Mucosa of rectum (tissue), 2 donors: Measurements from ENCODE around the gene DNAI1.

Experiments
- H3K27ac ChIP-seq, 2 donors: one replicate each; pipeline ENCODE4 v1.7.0; 2013; ENCODE audit warnings: inconsistent platforms in 2 of 2, low read depth in 2 of 2, low read length in 2 of 2
- H3K27me3 ChIP-seq, 2 donors: one replicate each; pipeline ENCODE4 v1.7.0; 2013; ENCODE audit warnings: low read length in 2 of 2; ENCODE audit not compliant: control insufficient read depth in 2 of 2, insufficient read depth in 2 of 2
- H3K36me3 ChIP-seq, 2 donors: one replicate each; pipeline ENCODE4 v1.7.0; 2013; ENCODE audit warnings: low read length in 2 of 2; ENCODE audit not compliant: control insufficient read depth in 2 of 2, insufficient read depth in 2 of 2
- H3K4me1 ChIP-seq, 2 donors: one replicate each; pipeline ENCODE4 v1.7.0; 2013; ENCODE audit warnings: low read length in 2 of 2, mild to moderate bottlenecking in 1 of 2; ENCODE audit not compliant: control insufficient read depth in 2 of 2, insufficient read depth in 2 of 2
- H3K4me3 ChIP-seq, 2 donors: one replicate each; pipeline ENCODE4 v1.7.0; 2013; ENCODE audit warnings: low read length in 2 of 2
- H3K9ac ChIP-seq, 2 donors: one replicate each; pipeline ENCODE4 v1.7.0; 2013; ENCODE audit warnings: low read length in 2 of 2, low read depth in 1 of 2, mild to moderate bottlenecking in 1 of 2
- H3K9me3 ChIP-seq, 2 donors: one replicate each; pipeline ENCODE4 v1.7.0; 2013; ENCODE audit warnings: low read length in 2 of 2; ENCODE audit not compliant: control insufficient read depth in 2 of 2
- donor health status: healthy.
- donor health status: Normal muscosa, but diverticular disease.

The DNAI1 gene

DNA sequence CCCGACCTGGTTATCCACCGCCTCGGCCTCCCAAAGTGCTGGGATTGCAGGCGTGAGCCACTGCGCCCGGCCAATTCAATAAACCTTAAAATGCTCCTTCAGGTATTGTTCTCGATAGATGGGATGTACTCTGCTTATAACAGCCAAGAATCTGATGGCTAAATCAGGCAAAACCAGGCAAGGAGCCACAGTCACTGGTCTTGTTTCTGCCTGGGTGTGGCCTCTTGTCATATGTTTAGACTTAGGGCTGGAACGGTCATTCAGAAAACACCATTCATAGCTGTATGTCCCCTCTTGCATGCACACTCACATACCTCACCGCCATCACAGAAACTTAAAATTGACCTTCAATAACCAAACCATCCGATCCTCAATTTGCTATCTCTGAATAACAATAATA lies 8.0 kb upstream of the DNAI1 start:
- H3K9me3 ChIP-seq, result no peaks in the 10 kb centered on the region
- H3K27ac ChIP-seq, result no peak overlapping the region
- H3K4me1 ChIP-seq, result no peaks in the 10 kb centered on the region
- no peaks in the 10 kb centered on the region for H3K27me3 ChIP-seq
- H3K9ac ChIP-seq, result no peak overlapping the region
- no peak overlapping the region for H3K4me3 ChIP-seq
- H3K36me3 ChIP-seq, result no peaks in the 10 kb centered on the region

DNA sequence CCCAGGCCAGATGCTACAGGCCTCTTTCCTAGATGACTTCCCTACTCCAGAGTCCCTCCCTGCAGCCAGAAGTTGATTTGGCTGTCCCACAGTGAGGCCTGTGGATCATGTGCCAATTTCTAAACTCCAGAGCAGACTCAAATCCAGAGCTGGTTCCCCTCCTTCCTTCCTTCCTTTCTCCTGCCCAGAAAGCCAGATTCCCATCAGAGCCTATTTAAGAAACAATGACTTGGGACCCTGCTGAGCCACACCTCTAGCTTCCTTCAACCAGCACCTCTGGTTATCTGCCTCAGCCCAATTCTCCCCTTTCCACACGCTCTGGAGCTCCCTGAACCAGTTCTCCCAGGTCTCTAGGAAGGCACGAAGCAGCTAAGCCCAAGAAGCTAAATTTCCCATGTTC lies 7.5 kb upstream of the DNAI1 start:
- H3K9ac ChIP-seq, result no peak overlapping the region
- H3K27me3 ChIP-seq, result no peaks in the 10 kb centered on the region
- H3K36me3 ChIP-seq, result no peaks in the 10 kb centered on the region
- no peaks in the 10 kb centered on the region for H3K4me1 ChIP-seq
- no peak overlapping the region for H3K27ac ChIP-seq
- H3K9me3 ChIP-seq, result no peaks in the 10 kb centered on the region
- H3K4me3 ChIP-seq, result no peak overlapping the region

DNA sequence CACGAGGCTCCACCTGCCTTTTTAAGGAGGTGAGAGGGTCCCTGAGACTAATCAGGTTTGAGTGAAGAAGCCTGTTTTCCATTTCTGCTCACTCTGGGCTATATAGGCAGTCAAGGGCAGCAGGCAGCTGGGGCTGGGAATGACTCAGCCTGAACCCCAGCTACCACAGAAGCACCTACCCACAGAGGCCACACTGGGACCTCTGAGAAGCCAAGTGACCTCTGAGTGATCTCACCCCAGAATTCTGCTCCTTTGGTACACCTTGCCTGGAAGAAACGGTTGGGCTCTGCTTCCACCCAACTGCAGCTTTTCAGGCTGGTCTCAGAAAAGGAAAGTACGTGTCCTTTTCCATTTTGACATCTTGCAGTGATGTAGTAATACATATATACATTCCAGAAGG lies 7.1 kb upstream of the DNAI1 start:
- Histone ChIP-seq H3K9ac (no peak overlapping the region), H3K27ac (no peak overlapping the region), H3K4me3 (no peak overlapping the region), H3K36me3 (no peaks in the 10 kb centered on the region), H3K4me1 (peaks cover 0 to under 1% of the 10 kb centered on the region in 2 donors), H3K27me3 (no peaks in the 10 kb centered on the region), H3K9me3 (no peaks in the 10 kb centered on the region)

DNA sequence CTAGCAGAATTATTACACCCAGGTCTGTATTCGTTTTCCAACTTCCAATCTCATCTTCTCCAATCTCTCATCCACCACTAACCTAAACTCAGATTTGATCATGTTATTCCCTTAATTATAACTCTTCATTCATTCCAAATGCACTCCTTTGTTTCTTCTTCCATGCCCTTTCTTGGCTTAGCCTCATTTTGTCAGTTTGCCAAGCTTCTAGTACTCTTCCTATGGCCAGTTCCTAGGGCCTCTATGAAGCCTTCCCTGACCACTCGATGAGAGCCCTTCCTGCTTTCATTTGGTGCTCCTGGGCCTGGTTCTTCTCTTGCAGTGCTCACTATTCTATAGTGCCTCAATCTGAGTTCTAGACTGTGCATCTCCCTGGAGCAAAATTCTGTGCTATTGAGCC lies 6.0 kb upstream of the DNAI1 start:
- Histone ChIP-seq H3K9ac (no peak overlapping the region), H3K27ac (no peak overlapping the region), H3K27me3 (peaks cover 0 to 5% of the 10 kb centered on the region in 2 donors), H3K9me3 (no peaks in the 10 kb centered on the region), H3K36me3 (no peaks in the 10 kb centered on the region), H3K4me1 (peaks cover 9 to 11% of the 10 kb centered on the region in 2 donors), H3K4me3 (no peak overlapping the region)

DNA sequence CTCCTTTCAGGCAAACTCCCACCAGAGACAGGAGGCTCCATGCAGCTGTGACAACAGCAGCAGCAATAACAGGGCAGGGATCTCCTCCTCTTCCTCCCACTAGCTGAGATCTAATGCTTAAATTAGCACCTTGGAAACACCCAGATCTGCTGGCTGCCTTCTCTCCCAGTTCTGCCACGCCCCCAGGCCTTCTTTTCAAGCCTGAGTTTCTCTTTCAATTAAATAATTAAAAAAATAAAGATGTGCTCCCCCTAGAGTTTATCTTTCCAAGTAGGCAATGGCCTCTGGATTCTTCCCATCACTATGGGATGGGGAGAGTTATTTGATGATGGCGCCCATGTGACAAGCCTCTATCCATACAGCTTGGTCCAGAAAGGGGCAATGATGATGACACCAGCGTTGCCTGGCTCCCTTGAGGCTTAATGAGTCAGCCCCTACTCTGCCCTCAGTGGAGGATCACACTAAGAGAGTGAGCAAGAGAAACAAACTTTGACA lies 4.0 kb upstream of the DNAI1 start:
- Histone ChIP-seq H3K36me3 (no peaks in the 10 kb centered on the region), H3K4me1 (peaks cover 17 to 18% of the 10 kb centered on the region in 2 donors), H3K27me3 (peaks cover 0 to 5% of the 10 kb centered on the region in 2 donors), H3K4me3 (no peak overlapping the region), H3K27ac (no peak overlapping the region), H3K9ac (no peak overlapping the region), H3K9me3 (no peaks in the 10 kb centered on the region)

DNA sequence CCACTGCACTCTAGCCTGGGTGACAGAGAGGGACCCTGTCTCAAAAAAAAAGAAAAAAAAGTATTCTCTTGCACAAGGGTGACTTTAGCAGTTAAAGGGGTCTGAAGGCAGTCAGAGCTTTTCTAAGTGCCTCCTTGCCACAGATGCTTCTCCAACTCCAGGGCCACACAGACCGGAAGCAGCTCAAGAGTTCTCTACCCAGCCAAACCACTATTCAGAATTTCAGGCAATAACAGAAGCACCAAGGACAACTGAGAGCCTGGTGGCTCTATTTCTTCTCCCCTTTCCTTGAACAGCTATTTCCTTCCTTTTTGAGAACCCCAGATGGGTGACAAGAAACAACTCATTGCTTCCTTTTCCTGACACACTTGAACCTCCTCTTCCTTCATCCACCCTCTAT lies 2.5 kb upstream of the DNAI1 start:
- Histone ChIP-seq H3K4me3 (no peak overlapping the region), H3K36me3 (no peaks in the 10 kb centered on the region), H3K27me3 (peaks cover 0 to 5% of the 10 kb centered on the region in 2 donors), H3K9me3 (no peaks in the 10 kb centered on the region), H3K4me1 (peaks cover 17 to 18% of the 10 kb centered on the region in 2 donors), H3K27ac (no peak overlapping the region), H3K9ac (no peak overlapping the region)

DNA sequence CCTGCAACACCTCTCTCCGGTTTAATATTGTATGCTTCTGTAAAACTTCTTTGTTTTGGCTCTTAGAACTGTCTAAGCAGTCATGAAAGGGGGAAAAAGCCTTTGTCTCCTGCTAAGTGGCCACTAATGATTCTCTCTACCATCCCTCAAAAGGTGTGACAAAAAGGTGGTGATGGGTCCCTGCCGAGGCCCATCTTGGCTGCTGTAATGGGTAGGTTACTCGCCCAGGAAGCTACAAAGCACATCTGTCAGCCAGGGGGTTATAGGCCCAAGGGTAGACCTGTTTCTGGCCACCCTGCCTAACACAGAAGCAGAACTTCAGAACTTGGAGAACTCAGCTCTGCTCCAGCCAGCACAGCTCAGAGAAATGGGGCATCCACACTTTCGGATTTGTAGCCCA lies 1.9 kb upstream of the DNAI1 start:
- Histone ChIP-seq H3K36me3 (no peaks in the 10 kb centered on the region), H3K9me3 (no peaks in the 10 kb centered on the region), H3K27ac (no peak overlapping the region), H3K9ac (peak overlapping the region; percentile 11 to 65), H3K4me3 (peak overlapping the region; percentile 70 to 71), H3K27me3 (peaks cover 0 to 5% of the 10 kb centered on the region in 2 donors), H3K4me1 (peaks cover 17 to 18% of the 10 kb centered on the region in 2 donors)

DNA sequence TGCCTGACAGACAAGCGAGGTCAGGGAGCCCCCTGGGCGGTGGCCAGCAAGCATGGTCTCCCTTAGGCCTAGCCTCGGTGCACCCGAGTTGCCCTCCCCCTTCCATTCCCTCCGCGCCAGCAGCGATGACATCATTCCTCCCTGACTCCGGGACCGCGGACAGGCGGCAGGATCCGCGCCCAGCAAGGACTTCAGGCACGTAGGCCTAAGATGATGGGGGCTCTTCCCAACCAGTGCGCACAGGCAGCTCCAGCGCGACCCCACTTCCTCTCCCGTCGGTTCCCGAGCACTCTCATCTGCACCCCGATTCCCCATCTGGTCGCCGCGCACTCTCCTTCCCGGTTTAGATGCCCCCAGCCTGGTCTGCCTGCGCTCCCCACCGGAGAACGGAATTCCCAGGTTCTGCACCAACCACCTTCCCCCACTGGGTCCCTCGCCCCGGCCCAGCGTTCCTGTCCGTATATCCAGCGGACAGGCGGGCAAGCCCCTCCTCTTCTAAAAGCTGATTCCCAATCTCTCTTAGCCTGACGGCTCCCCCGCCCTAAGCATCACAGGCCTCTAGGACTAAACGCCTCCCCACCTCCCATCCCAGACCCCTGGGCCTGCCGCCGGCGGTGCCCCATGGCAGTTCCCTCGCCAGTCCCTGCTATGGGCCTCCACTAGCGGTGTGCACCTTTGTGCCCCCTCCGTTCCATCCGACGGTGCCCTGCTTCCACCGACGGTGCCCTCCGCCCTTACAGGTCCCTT lies 1.2 kb upstream of the DNAI1 start:
- H3K27ac ChIP-seq, result peak overlapping the region; percentile 43 to 48
- H3K27me3 ChIP-seq, result peaks cover 0 to 5% of the 10 kb centered on the region in 2 donors
- peaks cover 17 to 18% of the 10 kb centered on the region in 2 donors for H3K4me1 ChIP-seq
- H3K9ac ChIP-seq, result peak overlapping the region; percentile 57 to 65
- H3K36me3 ChIP-seq, result no peaks in the 10 kb centered on the region
- H3K4me3 ChIP-seq, result peak overlapping the region; percentile 70 to 71
- no peaks in the 10 kb centered on the region for H3K9me3 ChIP-seq

DNA sequence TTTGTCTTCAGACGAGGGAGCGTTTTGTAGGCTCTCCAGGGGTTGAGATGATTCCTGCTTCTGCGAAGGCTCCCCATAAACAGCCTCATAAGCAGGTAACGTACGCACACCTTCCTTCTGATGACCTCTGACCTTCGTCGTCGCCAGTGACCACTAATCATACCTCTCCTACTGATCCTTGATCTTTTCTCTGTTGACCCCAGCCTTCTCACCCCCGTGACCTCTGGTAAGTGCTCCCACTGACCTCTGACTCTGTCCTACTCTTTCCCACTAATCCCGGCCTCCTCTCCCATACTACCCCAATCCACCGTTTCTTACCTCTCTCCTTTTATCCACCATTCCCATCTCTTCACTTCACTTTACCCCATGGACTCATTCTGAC lies 345 bp downstream of the DNAI1 start:
- Histone ChIP-seq H3K27me3 (peaks cover 0 to 5% of the 10 kb centered on the region in 2 donors), H3K36me3 (no peaks in the 10 kb centered on the region), H3K4me3 (peak overlapping the region; percentile 62 to 63), H3K9ac (no peak overlapping the region), H3K9me3 (no peaks in the 10 kb centered on the region), H3K4me1 (peaks cover 17 to 18% of the 10 kb centered on the region in 2 donors), H3K27ac (no peak overlapping the region)

DNA sequence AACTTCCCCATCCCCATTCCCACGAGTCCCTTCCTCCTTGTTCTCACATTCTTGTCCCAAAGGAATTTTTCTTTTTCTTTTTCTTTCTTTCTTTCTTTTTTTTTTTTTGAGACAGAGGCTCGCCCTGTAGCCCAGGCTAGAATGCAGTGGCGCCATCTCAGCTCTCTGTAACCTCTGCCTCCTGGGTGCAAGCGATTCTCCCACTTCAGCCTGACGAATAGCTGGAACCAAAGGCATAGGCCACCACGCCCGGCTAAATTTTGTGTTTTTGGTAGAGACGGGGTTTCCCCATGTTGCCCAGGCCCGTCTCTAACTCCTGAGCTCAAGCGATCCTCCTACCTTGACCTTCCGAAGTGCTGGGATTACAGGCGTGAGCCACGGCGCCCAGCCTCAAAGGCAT lies 751 bp downstream of the DNAI1 start:
- no peak overlapping the region for H3K27ac ChIP-seq

More for the DNA sequence above, 751 bp downstream of the DNAI1 start:
- Histone ChIP-seq H3K36me3 (no peaks in the 10 kb centered on the region), H3K9me3 (no peaks in the 10 kb centered on the region), H3K27me3 (peaks cover 0 to 5% of the 10 kb centered on the region in 2 donors), H3K4me1 (peaks cover 17 to 18% of the 10 kb centered on the region in 2 donors), H3K4me3 (no peak overlapping the region), H3K9ac (no peak overlapping the region)
